ENCODE results near the gene B4GALT1.

DNA sequence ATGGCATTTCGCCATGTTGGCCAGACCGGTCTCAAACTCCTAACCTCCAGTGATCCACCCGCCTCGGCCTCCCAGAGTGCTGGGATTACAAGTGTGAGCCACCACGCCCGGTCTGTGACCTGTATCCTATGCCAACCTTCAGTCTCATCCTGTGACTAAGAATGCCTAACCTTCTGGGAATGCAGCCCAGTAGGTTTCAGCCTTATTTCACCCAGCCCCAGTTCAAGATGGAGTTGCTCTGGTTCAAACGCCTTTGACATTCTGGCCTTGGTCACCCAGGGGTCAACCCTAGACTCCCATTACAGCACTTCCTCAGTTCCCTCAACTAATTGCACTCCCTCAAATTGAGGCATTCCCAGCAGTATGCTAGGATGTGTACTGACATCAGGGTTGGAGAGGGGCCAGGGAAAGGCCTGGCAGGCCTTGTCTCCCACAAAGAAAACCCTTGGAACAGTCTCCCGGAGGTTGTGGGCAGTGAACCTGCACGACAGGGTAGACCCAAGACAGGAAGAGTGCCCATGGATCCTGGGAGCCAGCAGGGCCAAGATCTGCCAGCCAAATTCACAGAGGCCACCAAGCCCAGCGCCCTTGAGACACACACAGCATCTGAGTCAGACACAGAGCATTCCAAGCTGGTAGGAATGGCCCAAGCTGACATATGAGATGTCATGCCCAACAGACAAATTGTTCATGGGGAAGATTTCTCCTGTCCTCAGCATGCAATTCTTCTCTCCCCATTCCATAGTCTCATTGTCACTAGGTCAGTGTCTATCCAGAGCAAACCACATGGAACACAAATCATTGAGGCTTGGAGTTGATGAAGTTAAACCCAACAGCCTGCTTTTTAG lies 65.8 kb downstream of the B4GALT1 start:
- TF ChIP-seq, protein P1, sequence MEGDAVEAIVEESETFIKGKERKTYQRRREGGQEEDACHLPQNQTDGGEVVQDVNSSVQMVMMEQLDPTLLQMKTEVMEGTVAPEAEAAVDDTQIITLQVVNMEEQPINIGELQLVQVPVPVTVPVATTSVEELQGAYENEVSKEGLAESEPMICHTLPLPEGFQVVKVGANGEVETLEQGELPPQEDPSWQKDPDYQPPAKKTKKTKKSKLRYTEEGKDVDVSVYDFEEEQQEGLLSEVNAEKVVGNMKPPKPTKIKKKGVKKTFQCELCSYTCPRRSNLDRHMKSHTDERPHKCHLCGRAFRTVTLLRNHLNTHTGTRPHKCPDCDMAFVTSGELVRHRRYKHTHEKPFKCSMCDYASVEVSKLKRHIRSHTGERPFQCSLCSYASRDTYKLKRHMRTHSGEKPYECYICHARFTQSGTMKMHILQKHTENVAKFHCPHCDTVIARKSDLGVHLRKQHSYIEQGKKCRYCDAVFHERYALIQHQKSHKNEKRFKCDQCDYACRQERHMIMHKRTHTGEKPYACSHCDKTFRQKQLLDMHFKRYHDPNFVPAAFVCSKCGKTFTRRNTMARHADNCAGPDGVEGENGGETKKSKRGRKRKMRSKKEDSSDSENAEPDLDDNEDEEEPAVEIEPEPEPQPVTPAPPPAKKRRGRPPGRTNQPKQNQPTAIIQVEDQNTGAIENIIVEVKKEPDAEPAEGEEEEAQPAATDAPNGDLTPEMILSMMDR (IDR thresholded peaks at IDR 0.05), result no peak
- TF ChIP-seq POLR2A (IDR thresholded peaks at IDR 0.05), result no peak

Measured in uterus (tissue), 2 donors.